ENCODE measurements around the gene VPS11. TPM values are rescaled to one million over a fixed set of nuclear protein-coding genes. Genes with fewer than 3 reads are reported as not detected.

VPS11 gene
- total RNA-seq, 2 experiments from 2014 or later = 76.4 to 84.3 TPM

- POLR2A ChIA-PET = interaction anchor here (0.6 to 3.1 kb wide), 27 partner anchors 8 to 303 kb away, joined by 3 to 60 read pairs (median 5); partner anchors contain the start of genes C2CD2L, CBL, DDX6 and HINFP
- H3K4me1 Mint-ChIP-seq (ENCODE audit: low read depth) = peaks cover 31% of the 10 kb centered on the region
Measured at GRCh38 chr11:119093942-119094815, 26.6 kb downstream of the VPS11 start.

DNA sequence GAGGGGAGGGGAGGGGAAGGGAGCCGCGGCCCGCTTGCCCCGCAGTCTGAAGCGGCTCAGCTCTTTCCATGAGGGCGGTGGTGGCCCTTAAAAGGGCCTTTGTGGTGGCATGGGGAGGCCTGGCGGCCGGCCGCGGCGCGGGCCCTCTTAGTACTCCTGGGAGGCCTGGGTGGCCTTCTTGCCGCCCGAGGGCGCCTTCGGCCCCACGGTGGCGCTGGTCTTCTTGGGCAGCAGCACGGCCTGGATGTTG, 27.1 kb downstream of the VPS11 start:
- POLR2A ChIA-PET = interaction anchor here (0.6 to 3.1 kb wide), 28 partner anchors 8 to 304 kb away, joined by 3 to 60 read pairs (median 5); partner anchors contain the start of genes C2CD2L, CBL, DDX6 and HINFP
- CTCF ChIA-PET = interaction anchor here (0.9 to 2.4 kb wide), 8 partner anchors 10 to 110 kb away, joined by 3 to 8 read pairs (median 3); partner anchors contain the start of genes C2CD2L, HINFP, HMBS and NLRX1
- H3K27me3 Mint-ChIP-seq = no peaks in the 10 kb centered on the region
- peak overlapping the region; percentile 61 to 62 for H3K27ac ChIP-seq (ENCODE audit: low read depth in 1 of 2, low read length in 2 of 2)
- H3K4me1 Mint-ChIP-seq (ENCODE audit: low read depth) = peaks cover 31% of the 10 kb centered on the region
- H3K36me3 Mint-ChIP-seq (ENCODE audit: low read depth) = peaks cover 42% of the 10 kb centered on the region
- H3K4me3 ChIP-seq (ENCODE audit: low read length) = peak overlapping the region; percentile 86
- ATAC-seq (ENCODE audit: poor library complexity) (peak; percentile 11), DNase-seq (peak in 4 of 14 experiments; percentile 43 to 72 (median 54))
- intact Hi-C loops (cut with DNase I, micrococcal nuclease) = loop anchor here (1.0 to 2.0 kb wide), 6 partner anchors 9 to 102 kb away; partner anchors contain the start of genes HYOU1 (in 2 of the 2), HINFP (in 1 of the 2), SLC37A4 (in 1 of the 2) and VPS11 (in 1 of the 2)
- TF ChIP-seq, protein P1, sequence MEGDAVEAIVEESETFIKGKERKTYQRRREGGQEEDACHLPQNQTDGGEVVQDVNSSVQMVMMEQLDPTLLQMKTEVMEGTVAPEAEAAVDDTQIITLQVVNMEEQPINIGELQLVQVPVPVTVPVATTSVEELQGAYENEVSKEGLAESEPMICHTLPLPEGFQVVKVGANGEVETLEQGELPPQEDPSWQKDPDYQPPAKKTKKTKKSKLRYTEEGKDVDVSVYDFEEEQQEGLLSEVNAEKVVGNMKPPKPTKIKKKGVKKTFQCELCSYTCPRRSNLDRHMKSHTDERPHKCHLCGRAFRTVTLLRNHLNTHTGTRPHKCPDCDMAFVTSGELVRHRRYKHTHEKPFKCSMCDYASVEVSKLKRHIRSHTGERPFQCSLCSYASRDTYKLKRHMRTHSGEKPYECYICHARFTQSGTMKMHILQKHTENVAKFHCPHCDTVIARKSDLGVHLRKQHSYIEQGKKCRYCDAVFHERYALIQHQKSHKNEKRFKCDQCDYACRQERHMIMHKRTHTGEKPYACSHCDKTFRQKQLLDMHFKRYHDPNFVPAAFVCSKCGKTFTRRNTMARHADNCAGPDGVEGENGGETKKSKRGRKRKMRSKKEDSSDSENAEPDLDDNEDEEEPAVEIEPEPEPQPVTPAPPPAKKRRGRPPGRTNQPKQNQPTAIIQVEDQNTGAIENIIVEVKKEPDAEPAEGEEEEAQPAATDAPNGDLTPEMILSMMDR (IDR thresholded peaks at IDR 0.05) = peak; percentile 62
- H3K27me3 ChIP-seq (ENCODE audit: control insufficient read depth in 1 of 2, insufficient read depth in 2 of 2, low read length in 2 of 2) = no peaks in the 10 kb centered on the region
- no peaks in the 10 kb centered on the region for H3K9me3 ChIP-seq (ENCODE audit: control insufficient read depth in 1 of 2, insufficient read depth in 1 of 2, low read length in 2 of 2)
- peaks cover 23% of the 10 kb centered on the region for H3K36me3 ChIP-seq (ENCODE audit: insufficient read depth, low read length)
- no peaks in the 10 kb centered on the region for H3K9me3 Mint-ChIP-seq
- H3K4me1 ChIP-seq (ENCODE audit: insufficient read depth, low read length) = peaks cover 39% of the 10 kb centered on the region
- H3K27ac Mint-ChIP-seq = peak overlapping the region; percentile 68
- peak overlapping the region; percentile 79 for H3K4me3 Mint-ChIP-seq

More at GRCh38 chr11:119093942-119094815, 26.6 kb downstream of the VPS11 start:
- H3K27me3 ChIP-seq (ENCODE audit: control insufficient read depth in 1 of 2, insufficient read depth in 2 of 2, low read length in 2 of 2) = no peaks in the 10 kb centered on the region
- DNase-seq (peak in 11 of 14 experiments; percentile 18 to 74 (median 52)), ATAC-seq (ENCODE audit: poor library complexity) (peak; percentile 2)
- Mint-ChIP-seq H3K27ac (peak overlapping the region; percentile 68), H3K27me3 (no peaks in the 10 kb centered on the region), H3K4me3 (peak overlapping the region; percentile 79), H3K9me3 (no peaks in the 10 kb centered on the region), H3K36me3 (ENCODE audit: low read depth) (peaks cover 42% of the 10 kb centered on the region)
- intact Hi-C loops (cut with DNase I, micrococcal nuclease) = loop anchor here (1.0 to 2.0 kb wide), 5 partner anchors 9 to 103 kb away; partner anchors contain the start of genes HYOU1 (in 2 of the 2), HINFP (in 1 of the 2) and SLC37A4 (in 1 of the 2)
- TF ChIP-seq, protein P1 (IDR thresholded peaks at IDR 0.05) = no peak
- CTCF ChIA-PET = interaction anchor here (0.9 to 2.4 kb wide), 5 partner anchors 9 to 111 kb away, joined by 3 to 8 read pairs (median 3); partner anchors contain the start of genes C2CD2L, HMBS and VPS11
- H3K4me1 ChIP-seq (ENCODE audit: insufficient read depth, low read length) = peaks cover 39% of the 10 kb centered on the region
- H3K36me3 ChIP-seq (ENCODE audit: insufficient read depth, low read length) = peaks cover 23% of the 10 kb centered on the region
- H3K4me3 ChIP-seq (ENCODE audit: low read length) = peak overlapping the region; percentile 86
- peak overlapping the region; percentile 50 to 62 for H3K27ac ChIP-seq (ENCODE audit: low read depth in 1 of 2, low read length in 2 of 2)
- H3K9me3 ChIP-seq (ENCODE audit: control insufficient read depth in 1 of 2, insufficient read depth in 1 of 2, low read length in 2 of 2) = no peaks in the 10 kb centered on the region

Data from CD4-positive, alpha-beta T cell (primary cell).